Memory B cell (primary cell): ENCODE data around the gene TUBB4B.

Experiments used
- ATAC-seq: fragments of 150-1000 bp; cut with Tn5 transposase; 2 replicates; pipeline ENCODE4 v1.10.0; 2021; ENCODE audit warnings: low read depth, mild to moderate bottlenecking, moderate library complexity
- DNase-seq, 2 donors: peaks; one replicate each; pipeline ENCODE4 v3.0.0; 2022; ENCODE audit warnings: low spot score in 2 of 2
- H3K27ac Mint-ChIP-seq: one replicate; pipeline ENCODE4 v1.8.0; 2022; ENCODE audit warnings: mild to moderate bottlenecking, moderate library complexity, mixed read lengths
- H3K27me3 Mint-ChIP-seq: one replicate; pipeline ENCODE4 v1.8.0; 2022; ENCODE audit warnings: mixed read lengths
- H3K36me3 Mint-ChIP-seq: one replicate; pipeline ENCODE4 v1.8.0; 2022; ENCODE audit warnings: mild to moderate bottlenecking, mixed read lengths
- H3K4me1 Mint-ChIP-seq: one replicate; pipeline ENCODE4 v1.8.0; 2022; ENCODE audit warnings: mixed read lengths
- H3K4me3 Mint-ChIP-seq: one replicate; pipeline ENCODE4 v1.8.0; 2022; ENCODE audit warnings: mild to moderate bottlenecking, moderate library complexity, mixed read lengths
- H3K9me3 Mint-ChIP-seq: one replicate; pipeline ENCODE4 v1.8.0; 2022; ENCODE audit warnings: mixed read lengths

The TUBB4B gene

DNA sequence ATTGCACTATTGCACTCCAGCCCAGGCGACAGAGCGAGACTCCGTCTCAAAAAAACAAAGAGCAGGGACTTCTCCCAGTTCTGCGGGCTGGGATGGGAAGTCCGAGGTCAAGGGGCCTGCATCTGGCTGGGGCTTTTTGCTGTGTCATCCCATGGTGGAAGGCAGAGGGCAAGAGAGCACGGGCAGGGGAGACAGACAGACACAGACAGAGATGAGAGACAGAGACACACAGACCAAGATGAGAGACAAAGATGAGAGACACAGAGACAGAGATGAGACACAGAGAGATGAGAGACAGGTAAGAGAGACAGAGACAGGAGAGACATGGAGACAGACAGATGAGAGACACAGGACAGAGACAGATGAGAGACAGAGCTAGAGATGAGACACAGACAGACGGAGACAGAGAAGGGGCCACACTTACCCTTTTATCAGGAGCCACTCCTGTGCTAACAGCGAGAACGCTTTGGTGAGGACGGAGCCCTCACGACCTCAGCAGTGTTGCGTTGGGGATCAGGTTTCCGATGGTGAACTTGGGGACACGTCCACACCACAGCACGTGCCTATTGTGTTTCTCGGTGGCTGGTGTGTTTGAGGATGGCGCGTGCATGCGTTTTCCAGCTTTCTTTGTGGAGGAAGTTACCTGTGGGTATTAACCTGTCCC lies 27.6 kb downstream of the TUBB4B start:
- peaks cover 6% of the 10 kb centered on the region for H3K36me3 Mint-ChIP-seq
- ATAC-seq (peak; percentile 9), DNase-seq (no peak)
- peak overlapping the region; percentile 54 for H3K27ac Mint-ChIP-seq
- H3K27me3 Mint-ChIP-seq: no peaks in the 10 kb centered on the region
- peak overlapping the region; percentile 87 for H3K4me3 Mint-ChIP-seq
- no peaks in the 10 kb centered on the region for H3K9me3 Mint-ChIP-seq
- peaks cover 22% of the 10 kb centered on the region for H3K4me1 Mint-ChIP-seq

DNA sequence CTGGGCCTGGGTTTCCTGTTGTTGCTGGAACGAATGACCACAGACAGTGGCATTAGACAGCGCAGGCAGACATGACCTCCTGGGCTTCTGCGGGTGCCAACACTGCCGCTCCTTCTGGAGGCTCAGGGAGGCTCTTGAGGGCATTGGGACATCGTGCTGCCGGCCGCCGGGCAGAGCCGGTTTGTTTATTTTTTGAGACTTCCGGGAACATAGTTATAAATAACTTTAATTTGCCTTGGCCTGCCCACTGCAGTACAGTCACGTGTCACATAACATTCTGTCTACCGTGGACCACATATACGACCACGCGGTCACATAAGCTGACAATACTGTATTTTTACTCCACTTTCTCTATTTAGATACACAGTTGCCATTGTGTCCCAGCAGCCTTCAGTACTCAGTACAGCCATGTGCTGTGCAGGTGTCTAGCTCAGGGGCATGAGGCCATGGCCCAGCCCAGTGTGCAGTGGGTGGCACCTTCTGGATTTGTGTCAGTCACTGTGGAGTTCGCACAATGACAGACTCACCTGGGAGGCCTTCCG lies 28.2 kb downstream of the TUBB4B start:
- Mint-ChIP-seq H3K27ac (peak overlapping the region; percentile 54), H3K4me1 (peaks cover 22% of the 10 kb centered on the region), H3K36me3 (peaks cover 6% of the 10 kb centered on the region), H3K9me3 (no peaks in the 10 kb centered on the region), H3K27me3 (no peaks in the 10 kb centered on the region), H3K4me3 (peak overlapping the region; percentile 87)
- no peak for DNase-seq
- peak; percentile 77 for ATAC-seq

DNA sequence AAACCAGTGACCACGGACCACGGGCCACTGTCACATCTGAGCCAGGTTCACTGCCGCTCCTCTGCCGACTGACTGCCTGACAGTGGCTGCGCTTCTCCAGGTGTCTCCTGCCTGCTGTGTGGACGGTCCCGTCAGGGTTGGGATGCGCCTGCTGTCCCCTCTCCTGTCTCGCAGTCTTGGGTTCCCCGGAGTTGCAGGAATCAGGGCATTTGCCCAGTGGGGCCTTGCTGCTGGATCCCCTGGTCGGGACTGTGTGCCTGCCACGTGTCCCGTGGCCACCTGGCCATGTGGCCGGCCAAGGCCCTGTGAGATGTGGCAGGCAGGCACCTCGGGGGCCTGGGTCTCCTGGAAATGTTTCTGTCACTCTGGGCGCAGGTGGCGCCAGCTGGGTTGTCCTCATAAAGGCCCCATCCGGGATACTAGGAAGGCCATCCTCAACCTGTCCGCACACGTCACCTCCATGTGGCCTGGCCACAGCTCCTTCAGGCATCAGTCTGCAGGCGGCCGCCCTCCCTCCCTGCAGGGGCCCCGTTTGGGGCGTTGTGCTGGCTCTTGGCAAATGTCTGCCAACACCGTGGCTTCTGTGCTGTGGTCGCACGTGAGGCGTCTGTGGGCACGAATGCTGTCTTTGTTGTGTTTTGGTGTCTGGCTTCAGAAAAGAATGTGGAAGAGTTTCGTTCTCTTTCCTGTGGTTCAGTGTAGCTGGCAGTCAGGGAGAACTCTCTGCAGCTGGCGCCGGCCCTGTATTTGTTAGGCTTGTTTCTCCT lies 30.0 kb downstream of the TUBB4B start:
- H3K4me3 Mint-ChIP-seq: no peak overlapping the region
- peaks cover 36% of the 10 kb centered on the region for H3K4me1 Mint-ChIP-seq
- no peak overlapping the region for H3K27ac Mint-ChIP-seq
- H3K27me3 Mint-ChIP-seq: no peaks in the 10 kb centered on the region
- H3K36me3 Mint-ChIP-seq: peaks cover 6% of the 10 kb centered on the region
- no peaks in the 10 kb centered on the region for H3K9me3 Mint-ChIP-seq
- no peak for ATAC-seq
- DNase-seq: no peak

DNA sequence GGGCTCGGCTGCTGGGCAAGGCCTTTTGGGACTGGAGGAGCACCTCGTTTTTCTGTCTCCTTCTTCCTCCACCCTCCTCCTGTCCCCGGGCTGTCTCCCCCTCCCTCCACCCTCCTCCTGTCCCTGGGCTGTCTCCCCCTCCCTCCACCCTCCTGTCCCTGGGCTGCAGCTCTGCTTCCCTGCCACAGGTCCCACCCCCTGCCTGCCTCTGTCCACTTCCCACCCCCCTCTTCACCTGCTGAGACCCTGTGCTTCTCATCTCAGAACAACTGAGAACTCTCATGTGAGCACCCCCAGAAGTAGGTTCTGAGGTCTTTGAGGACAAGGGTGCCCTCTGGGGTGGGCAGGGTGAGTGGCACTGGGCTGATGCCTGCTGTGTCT lies 30.6 kb downstream of the TUBB4B start:
- ATAC-seq (no peak), DNase-seq (no peak)
- Mint-ChIP-seq H3K9me3 (no peaks in the 10 kb centered on the region), H3K36me3 (peaks cover 6% of the 10 kb centered on the region), H3K27ac (no peak overlapping the region), H3K4me1 (peaks cover 38% of the 10 kb centered on the region), H3K27me3 (no peaks in the 10 kb centered on the region), H3K4me3 (no peak overlapping the region)

DNA sequence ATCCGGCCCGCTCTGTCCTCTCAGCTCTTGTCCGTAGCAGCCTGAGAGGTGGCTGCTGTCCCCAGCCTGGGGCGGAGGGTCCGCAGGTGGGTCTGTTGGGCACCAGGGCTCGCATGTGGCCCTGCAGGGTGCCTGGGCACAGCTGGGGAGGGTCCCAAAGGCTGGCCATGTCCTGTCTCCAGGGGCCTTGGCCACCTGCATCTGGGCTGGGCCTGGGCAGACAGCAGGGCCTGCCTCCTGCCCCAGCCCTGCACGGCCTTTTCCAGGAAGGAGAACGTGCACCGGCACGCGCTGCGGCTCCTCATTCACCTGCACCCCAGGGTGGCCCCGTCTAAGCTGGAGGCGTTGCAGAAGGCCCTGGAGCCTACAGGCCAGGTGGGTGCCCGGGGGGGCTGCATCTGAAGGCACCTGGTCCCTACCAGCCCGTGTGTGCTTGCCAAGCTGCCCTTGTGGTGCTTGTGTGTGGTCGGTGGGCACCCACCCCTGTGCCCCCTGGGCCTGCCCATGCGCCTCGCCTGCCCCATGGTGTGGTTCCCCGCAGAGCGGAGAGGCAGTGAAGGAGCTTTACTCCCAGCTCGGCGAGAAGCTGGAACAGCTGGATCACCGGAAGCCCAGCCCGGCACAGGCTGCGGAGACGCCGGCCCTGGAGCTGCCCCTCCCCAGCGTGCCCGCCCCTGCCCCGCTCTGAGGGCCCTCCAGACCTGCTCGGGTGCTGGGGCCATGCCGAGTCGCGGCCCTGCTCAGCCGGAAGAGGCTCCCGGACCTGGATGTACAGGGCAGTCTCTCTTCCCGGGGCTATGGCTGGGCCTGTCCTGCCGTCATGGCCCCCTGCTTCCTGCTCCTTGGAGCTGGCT lies 31.4 kb downstream of the TUBB4B start:
- no peak overlapping the region for H3K4me3 Mint-ChIP-seq

DNA sequence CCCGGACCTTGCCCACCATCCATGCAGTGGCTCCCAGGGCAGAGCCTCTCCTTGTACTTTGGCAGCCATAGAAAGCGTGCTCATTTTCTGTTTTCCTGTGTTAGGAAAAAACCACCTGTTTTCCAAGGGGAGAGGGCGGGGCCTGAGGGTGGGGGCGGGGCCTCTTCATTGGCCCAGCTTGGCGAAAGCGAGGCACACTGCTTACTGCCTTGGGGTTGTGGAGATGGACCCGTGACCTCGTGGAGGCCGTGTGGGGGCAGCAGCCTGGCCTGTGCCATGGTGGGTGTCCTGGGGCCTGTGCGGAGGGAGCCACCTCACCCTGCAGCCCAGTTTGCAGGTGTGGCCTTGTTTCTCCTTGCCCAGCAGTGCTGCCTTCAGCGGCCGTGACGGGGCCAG lies 32.0 kb downstream of the TUBB4B start:
- Mint-ChIP-seq H3K27me3 (no peaks in the 10 kb centered on the region), H3K4me3 (no peak overlapping the region), H3K27ac (no peak overlapping the region), H3K9me3 (no peaks in the 10 kb centered on the region), H3K4me1 (peaks cover 39% of the 10 kb centered on the region), H3K36me3 (peaks cover 3% of the 10 kb centered on the region)
- DNase-seq: no peak
- ATAC-seq: no peak

More for the DNA sequence above, 31.4 kb downstream of the TUBB4B start:
- no peak for ATAC-seq
- Mint-ChIP-seq H3K36me3 (peaks cover 6% of the 10 kb centered on the region), H3K27me3 (no peaks in the 10 kb centered on the region), H3K27ac (no peak overlapping the region), H3K9me3 (no peaks in the 10 kb centered on the region), H3K4me1 (peaks cover 43% of the 10 kb centered on the region)
- no peak for DNase-seq

DNA sequence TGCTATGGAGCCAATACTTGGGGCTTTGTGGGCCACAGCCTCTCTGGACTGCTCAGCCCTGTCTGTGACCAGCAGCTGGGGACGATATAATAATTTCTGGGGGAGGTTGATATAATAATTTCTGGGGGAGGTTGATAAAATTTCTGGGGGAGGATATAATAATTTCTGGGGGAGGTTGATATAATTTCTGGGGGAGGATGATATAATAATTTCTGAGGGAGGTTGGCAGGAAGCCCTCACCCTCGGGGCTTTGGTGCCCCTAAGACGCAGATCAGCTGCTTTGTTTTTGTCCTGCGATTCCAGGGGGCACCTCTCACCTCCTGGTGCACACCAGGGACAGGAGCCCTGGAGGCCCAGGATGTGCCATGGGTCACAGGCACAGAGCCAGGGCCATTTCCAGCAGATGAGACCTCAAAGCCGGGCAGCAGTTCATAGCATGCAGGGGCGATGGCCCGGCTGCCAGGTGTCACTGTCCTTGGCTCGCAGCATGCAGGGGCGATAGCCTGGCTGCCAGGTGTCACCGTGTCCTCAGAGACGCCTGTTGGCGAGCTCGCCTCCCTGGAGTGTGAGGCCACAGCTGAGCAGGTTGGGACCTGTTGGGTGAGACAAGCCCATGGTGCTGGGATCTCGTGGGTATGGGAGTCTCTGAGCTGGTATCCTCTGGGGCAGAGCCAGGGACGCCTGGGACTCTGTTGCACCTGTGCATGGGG lies 32.7 kb downstream of the TUBB4B start:
- H3K4me3 Mint-ChIP-seq: no peak overlapping the region
- H3K36me3 Mint-ChIP-seq: peaks cover under 1% of the 10 kb centered on the region
- DNase-seq (no peak), ATAC-seq (no peak)
- H3K4me1 Mint-ChIP-seq: peaks cover 35% of the 10 kb centered on the region
- no peaks in the 10 kb centered on the region for H3K9me3 Mint-ChIP-seq
- no peak overlapping the region for H3K27ac Mint-ChIP-seq
- no peaks in the 10 kb centered on the region for H3K27me3 Mint-ChIP-seq

DNA sequence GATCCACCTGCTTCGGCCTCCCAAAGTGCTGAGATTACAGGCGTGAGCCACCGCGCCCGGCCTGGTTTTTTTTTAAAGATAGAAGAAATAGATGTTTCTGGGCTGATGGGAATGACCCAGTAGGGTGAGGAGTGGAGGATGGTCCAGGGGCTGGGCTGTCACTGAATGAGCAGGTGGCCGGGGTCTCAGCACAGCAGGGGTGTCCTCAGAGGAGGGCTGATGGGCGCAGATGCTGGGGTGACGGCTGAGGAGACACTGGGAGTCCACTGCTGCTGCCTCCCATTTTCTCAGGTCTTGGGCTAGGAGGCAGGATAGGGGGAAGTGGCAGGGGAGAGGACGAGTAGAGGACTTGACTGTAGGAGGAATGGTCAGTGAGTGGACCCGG lies 34.1 kb downstream of the TUBB4B start:
- H3K36me3 Mint-ChIP-seq: no peaks in the 10 kb centered on the region
- H3K27me3 Mint-ChIP-seq: no peaks in the 10 kb centered on the region
- H3K9me3 Mint-ChIP-seq: no peaks in the 10 kb centered on the region
- peak overlapping the region; percentile 83 for H3K27ac Mint-ChIP-seq
- H3K4me1 Mint-ChIP-seq: peaks cover 26% of the 10 kb centered on the region
- ATAC-seq: no peak
- no peak for DNase-seq
- H3K4me3 Mint-ChIP-seq: peak overlapping the region; percentile 78

DNA sequence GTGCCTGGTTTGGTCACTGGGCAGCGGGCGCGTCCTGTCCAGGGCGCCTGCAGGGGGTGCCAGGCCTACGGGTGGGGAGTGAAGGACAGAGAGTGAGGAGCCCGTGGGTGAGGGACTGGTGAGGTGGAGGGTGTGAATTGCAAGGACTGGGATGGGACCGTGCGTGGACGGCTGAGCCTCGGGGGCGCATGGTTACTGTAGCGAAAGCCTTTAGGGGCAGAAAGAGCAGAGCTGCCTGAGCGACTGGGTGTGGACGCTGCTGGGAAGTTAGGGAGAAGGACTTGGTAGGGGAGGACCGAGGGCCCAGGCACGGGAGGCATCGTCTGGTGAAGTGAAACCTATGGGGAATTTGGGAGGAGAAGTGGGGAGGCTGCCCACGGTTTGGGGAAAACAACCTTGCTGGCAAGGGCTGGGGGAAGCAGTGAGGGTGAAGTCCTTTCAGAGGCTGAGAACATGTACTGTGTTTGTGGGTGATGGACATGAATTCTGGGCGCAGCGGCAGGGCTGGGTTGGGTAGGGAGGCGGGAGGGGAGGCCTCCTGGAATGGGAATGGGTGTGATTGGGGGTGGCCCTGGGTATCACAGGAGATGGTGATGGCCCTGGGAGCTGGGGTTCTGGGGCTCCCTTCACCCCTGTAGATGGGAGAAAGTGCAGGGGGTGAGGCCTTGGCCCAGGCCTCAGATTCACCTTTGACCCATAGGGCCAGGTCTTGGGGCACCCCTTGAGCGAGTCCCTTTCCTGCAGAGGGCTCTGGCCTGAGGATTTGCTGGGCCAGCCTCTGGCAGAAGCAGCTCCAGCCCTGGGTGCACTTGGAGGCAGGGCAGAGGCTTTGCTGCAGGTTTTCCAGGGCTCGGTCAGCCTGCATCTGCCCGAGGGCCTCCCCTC lies 34.7 kb downstream of the TUBB4B start:
- Mint-ChIP-seq H3K4me1 (peaks cover 26% of the 10 kb centered on the region), H3K36me3 (no peaks in the 10 kb centered on the region), H3K4me3 (peak overlapping the region; percentile 78), H3K27me3 (no peaks in the 10 kb centered on the region), H3K27ac (peak overlapping the region; percentile 83), H3K9me3 (no peaks in the 10 kb centered on the region)
- ATAC-seq: no peak
- no peak for DNase-seq

DNA sequence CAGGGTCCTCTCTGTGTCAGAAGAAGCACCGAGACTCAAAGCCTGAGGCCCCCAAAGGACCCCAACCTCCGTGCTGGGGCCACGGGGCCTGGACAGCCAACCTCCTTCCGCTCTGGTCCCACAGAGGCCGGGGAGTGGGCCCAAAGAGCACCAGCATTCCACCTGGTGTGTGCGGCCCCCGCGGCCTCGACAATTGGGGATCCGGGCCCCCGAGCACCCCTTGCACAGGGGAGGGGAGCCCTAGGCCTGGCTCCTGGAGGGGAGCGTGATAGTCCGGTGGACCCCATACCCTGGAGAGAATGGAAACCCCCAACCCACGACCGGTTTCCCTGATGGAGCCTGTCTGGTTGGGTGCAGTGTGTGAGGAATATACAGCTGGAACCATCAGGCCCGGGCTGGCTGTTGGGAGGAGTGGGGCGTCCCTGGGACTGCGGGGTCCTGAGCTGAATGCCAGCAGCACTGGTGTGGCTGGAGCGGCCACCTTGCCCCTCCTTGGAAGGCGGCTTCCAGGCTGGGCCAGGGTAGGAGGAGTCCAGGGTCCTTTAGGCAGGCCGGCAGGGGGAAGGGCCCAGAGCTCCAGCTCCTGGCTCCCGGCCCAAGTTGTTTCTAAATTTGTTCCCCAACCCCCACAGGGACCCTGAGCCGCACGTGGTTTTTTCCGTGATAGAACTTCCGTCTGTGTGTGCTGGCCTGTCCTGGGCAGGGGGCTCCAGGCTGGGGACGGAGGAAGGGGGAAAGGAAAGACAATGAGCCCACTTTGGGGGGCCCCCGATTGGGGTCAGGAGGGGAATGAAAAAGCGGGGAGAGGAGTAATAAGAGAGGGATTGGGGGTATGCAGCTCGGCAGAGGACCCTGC lies 35.6 kb downstream of the TUBB4B start:
- Mint-ChIP-seq H3K36me3 (no peaks in the 10 kb centered on the region), H3K4me1 (peaks cover 23% of the 10 kb centered on the region), H3K9me3 (no peaks in the 10 kb centered on the region), H3K4me3 (peak overlapping the region; percentile 94), H3K27me3 (no peaks in the 10 kb centered on the region), H3K27ac (peak overlapping the region; percentile 86)
- ATAC-seq: no peak
- DNase-seq: no peak

DNA sequence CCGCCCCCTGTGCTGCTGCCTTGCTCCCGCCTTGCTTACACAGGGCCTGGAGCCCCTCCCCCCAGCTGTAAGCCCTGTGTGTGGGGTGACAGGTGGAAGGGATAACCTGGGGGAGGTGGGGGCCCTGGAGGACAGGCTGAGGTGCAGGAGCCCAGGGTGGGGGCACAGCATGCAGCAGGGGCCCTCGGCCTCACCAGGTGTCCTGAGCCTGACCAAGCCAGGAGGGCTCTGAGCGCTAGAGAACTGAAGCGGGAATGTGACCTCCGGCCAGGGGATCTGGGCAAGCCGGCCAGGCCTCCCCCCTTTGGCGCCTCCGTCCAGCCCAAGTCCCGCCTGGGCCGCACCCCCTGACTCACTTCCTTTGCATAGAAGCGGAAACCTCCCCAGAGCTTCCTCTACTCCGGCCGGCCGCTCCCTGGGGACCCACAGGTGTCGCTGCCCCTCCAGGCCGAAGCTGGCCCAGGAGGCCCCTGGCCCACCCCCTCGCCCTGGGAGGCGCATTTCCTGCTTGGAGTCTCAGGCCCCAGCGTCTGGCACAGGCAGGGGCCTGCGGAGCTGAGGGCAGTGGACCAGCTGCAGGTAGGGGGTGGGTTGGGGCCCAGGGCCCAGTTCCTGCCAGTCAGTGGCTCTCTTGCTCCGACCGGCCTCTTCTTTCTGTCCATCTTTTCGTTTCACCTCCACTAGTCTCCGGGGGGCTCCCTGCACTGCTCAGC lies 36.4 kb downstream of the TUBB4B start, which contains the start of gene TOR4A:
Gene TOR4A, plus strand, starts transcription at position 398 of the 713 bp plus-strand sequence. CDS start 964 bp downstream, outside the sequence.
- H3K36me3 Mint-ChIP-seq: peaks cover under 1% of the 10 kb centered on the region
- peaks cover 28% of the 10 kb centered on the region for H3K4me1 Mint-ChIP-seq
- no peaks in the 10 kb centered on the region for H3K27me3 Mint-ChIP-seq
- DNase-seq (no peak), ATAC-seq (peak; percentile 54)
- no peaks in the 10 kb centered on the region for H3K9me3 Mint-ChIP-seq
- peak within 1 kb of the TSS; percentile 94 for H3K4me3 Mint-ChIP-seq
- peak within 1 kb of the TSS; percentile 86 for H3K27ac Mint-ChIP-seq
